Occipital lobe (tissue), 2 donors: Measurements from ENCODE around the gene CTNNBL1. TPM values are rescaled to one million over a fixed set of nuclear protein-coding genes. Genes with fewer than 3 reads are reported as not detected.

Experiments used
- DNase-seq: peaks from one replicate; lab custom pipeline; 2025; lab: John Stamatoyannopoulos, UW
- total RNA-seq: library from RNA; depleted of rRNA; stranded (reverse); fragments of >200 nt; gene quantifications from one replicate; pipeline ENCODE4 v1.2.3, GENCODE V29; 2014

CTNNBL1 gene
- total RNA-seq, 1 donor from 2014 or later, result 26.5 TPM

GRCh38 chr20:37821696-37822095, 127.9 kb downstream of the CTNNBL1 start:
- no peak for DNase-seq

GRCh38 chr20:37822141-37822601, 128.3 kb downstream of the CTNNBL1 start:
- DNase-seq, result no peak

GRCh38 chr20:37823296-37823980, 129.6 kb downstream of the CTNNBL1 start:
- DNase-seq, result no peak

- no peak for DNase-seq
Observed at GRCh38 chr20:37827605-37828004, 133.8 kb downstream of the CTNNBL1 start.

- DNase-seq, result no peak
Observed at GRCh38 chr20:37828684-37829083, 134.9 kb downstream of the CTNNBL1 start.

- DNase-seq, result no peak
Observed at GRCh38 chr20:37829128-37829527, 135.3 kb downstream of the CTNNBL1 start.

GRCh38 chr20:37833221-37833896, 139.5 kb downstream of the CTNNBL1 start:
- no peak for DNase-seq

- DNase-seq, result no peak
Observed at GRCh38 chr20:37836926-37837325, 143.1 kb downstream of the CTNNBL1 start.

GRCh38 chr20:37837924-37838323, 144.1 kb downstream of the CTNNBL1 start:
- DNase-seq, result no peak

GRCh38 chr20:37838769-37839431, 145.1 kb downstream of the CTNNBL1 start:
- no peak for DNase-seq

- no peak for DNase-seq
Observed at GRCh38 chr20:37839432-37839827, 145.6 kb downstream of the CTNNBL1 start.

- no peak for DNase-seq
Observed at GRCh38 chr20:37839955-37840354, 146.1 kb downstream of the CTNNBL1 start.

GRCh38 chr20:37841389-37841788, 147.6 kb downstream of the CTNNBL1 start:
- DNase-seq, result no peak

GRCh38 chr20:37841971-37842370, 148.1 kb downstream of the CTNNBL1 start:
- no peak for DNase-seq

GRCh38 chr20:37845241-37845681, 151.4 kb downstream of the CTNNBL1 start:
- no peak for DNase-seq

GRCh38 chr20:37845878-37846277, 152.0 kb downstream of the CTNNBL1 start:
- no peak for DNase-seq

- no peak for DNase-seq
Observed at GRCh38 chr20:37846573-37846972, 152.7 kb downstream of the CTNNBL1 start.

- no peak for DNase-seq
Observed at GRCh38 chr20:37848706-37849105, 154.9 kb downstream of the CTNNBL1 start.

- DNase-seq, result no peak
Observed at GRCh38 chr20:37849156-37849555, 155.3 kb downstream of the CTNNBL1 start.

- DNase-seq, result no peak
Observed at GRCh38 chr20:37849566-37849965, 155.7 kb downstream of the CTNNBL1 start.

- DNase-seq, result no peak
Observed at GRCh38 chr20:37850036-37850592, 156.3 kb downstream of the CTNNBL1 start.

GRCh38 chr20:37850724-37851355, 157.0 kb downstream of the CTNNBL1 start:
- DNase-seq, result no peak
